ENCODE measurements around the gene GRM3.

- TF ChIP-seq EP300 (IDR thresholded peaks at IDR 0.05; ENCODE audit: borderline replicate concordance in 1 of 2, low read depth in 2 of 2, low read length in 2 of 2): no peak
- no peak for TF ChIP-seq POLR2A (IDR thresholded peaks at IDR 0.05; ENCODE audit: control extremely low read depth in 1 of 2, low read depth in 2 of 2, low read length in 2 of 2)
- TF ChIP-seq POLR2AphosphoS5 (IDR thresholded peaks at IDR 0.05; ENCODE audit: low read depth, low read length): no peak
- no peak for TF ChIP-seq PHF8 (conservative IDR thresholded peaks at IDR 0.05; ENCODE audit: low read depth, low read length)
- TF ChIP-seq CTCF (IDR thresholded peaks at IDR 0.05; ENCODE audit: control extremely low read depth in 1 of 3, insufficient read depth in 1 of 3, low read depth in 1 of 3, low read length in 3 of 3): no peak
- no peak for TF ChIP-seq JUND (IDR thresholded peaks at IDR 0.05; ENCODE audit: low read length)
- no peak for TF ChIP-seq RBBP5 (IDR thresholded peaks at IDR 0.05; ENCODE audit: borderline replicate concordance, low read depth, low read length)
- TF ChIP-seq KDM1A (IDR thresholded peaks at IDR 0.05; ENCODE audit: borderline replicate concordance, low read length): no peak
- TF ChIP-seq JUN (IDR thresholded peaks at IDR 0.05; ENCODE audit: low read depth, low read length): no peak
- TF ChIP-seq E2F6 (IDR thresholded peaks at IDR 0.05): no peak
- no peak for TF ChIP-seq TAF1 (IDR thresholded peaks at IDR 0.05; ENCODE audit: low read depth, low read length)
- TF ChIP-seq CREB1 (IDR thresholded peaks at IDR 0.05): no peak
- TF ChIP-seq YY1 (IDR thresholded peaks at IDR 0.05; ENCODE audit: low read depth, low read length): no peak
Observed at GRCh38 chr7:86687831-86688230, 44.1 kb downstream of the GRM3 start.

Data from H1 (cell line).